KMS-11 (cell line): ENCODE measurements around the gene TCF7.

Source experiments
- H2AFZ ChIP-seq: fragments of 200-600 bp; sonication (generic); 2 replicates; pipeline ENCODE4 v1.6.1; 2016; ENCODE audit warnings: antibody characterized with exemption, mixed run types, low read depth
- H3K27ac ChIP-seq: fragments of 200-600 bp; sonication (generic); 2 replicates; pipeline ENCODE4 v1.6.1; 2016; ENCODE audit warnings: mild to moderate bottlenecking, mixed run types
- H3K27me3 ChIP-seq: fragments of 200-600 bp; sonication (generic); 2 replicates; pipeline ENCODE4 v1.6.1; 2017; ENCODE audit warnings: mild to moderate bottlenecking, low read depth, mixed run types, moderate library complexity; ENCODE audit not compliant: insufficient read depth
- H3K36me3 ChIP-seq: fragments of 200-600 bp; sonication (generic); 2 replicates; pipeline ENCODE4 v1.6.1; 2017; ENCODE audit warnings: mild to moderate bottlenecking, mixed run types; ENCODE audit not compliant: insufficient read depth
- H3K4me1 ChIP-seq: fragments of 200-600 bp; sonication (generic); 2 replicates; pipeline ENCODE4 v1.6.1; 2016; ENCODE audit warnings: mild to moderate bottlenecking, low read depth, mixed run types; ENCODE audit not compliant: poor library complexity, severe bottlenecking
- H3K4me2 ChIP-seq: fragments of 200-600 bp; sonication (generic); 2 replicates; pipeline ENCODE4 v1.7.0; 2016; ENCODE audit warnings: mild to moderate bottlenecking, mixed run types
- H3K4me3 ChIP-seq: fragments of 200-600 bp; sonication (generic); IDR thresholded peaks from 2 replicates; pipeline ENCODE4 v1.6.1; 2017; ENCODE audit warnings: low read depth, low read length, mixed read lengths; ENCODE audit not compliant: insufficient read depth
- H3K79me2 ChIP-seq: fragments of 200-600 bp; sonication (generic); 2 replicates; pipeline ENCODE4 v1.6.1; 2016; ENCODE audit warnings: low read depth, mixed run types; ENCODE audit not compliant: insufficient read depth
- H3K9ac ChIP-seq: fragments of 200-600 bp; sonication (generic); 2 replicates; pipeline ENCODE4 v1.6.1; 2016; ENCODE audit warnings: mild to moderate bottlenecking, mixed run types
- H4K20me1 ChIP-seq: fragments of 200-600 bp; sonication (generic); 2 replicates; pipeline ENCODE4 v1.6.1; 2016; ENCODE audit warnings: mild to moderate bottlenecking, mixed run types; ENCODE audit not compliant: insufficient read depth
- CTCF ChIP-seq: fragments of 200-600 bp; sonication (generic); conservative IDR thresholded peaks from 2 replicates; pipeline ENCODE4 v1.6.1; 2017; ENCODE audit warnings: low read depth, mild to moderate bottlenecking, antibody characterized with exemption, low read length, moderate library complexity, mixed read lengths

Gene TCF7

GRCh38 chr5:134129411-134130238 is 15.1 kb downstream of the TCF7 start:
- H2AFZ ChIP-seq, result no peak overlapping the region
- no peaks in the 10 kb centered on the region for H3K27me3 ChIP-seq
- peaks cover 29% of the 10 kb centered on the region for H3K4me1 ChIP-seq
- no peaks in the 10 kb centered on the region for H3K36me3 ChIP-seq
- H3K4me3 ChIP-seq, result no peak overlapping the region
- TF ChIP-seq CTCF, result no peak
- H3K27ac ChIP-seq, result no peak overlapping the region
- no peaks in the 10 kb centered on the region for H3K79me2 ChIP-seq
- H4K20me1 ChIP-seq, result peaks cover 14% of the 10 kb centered on the region; the same call in 1 of the 2 replicates
- no peak overlapping the region for H3K4me2 ChIP-seq
- no peak overlapping the region for H3K9ac ChIP-seq

GRCh38 chr5:134130239-134130945 is 15.9 kb downstream of the TCF7 start:
- no peak overlapping the region for H3K4me3 ChIP-seq
- no peak overlapping the region for H3K27ac ChIP-seq
- H3K4me2 ChIP-seq, result no peak overlapping the region
- no peaks in the 10 kb centered on the region for H3K79me2 ChIP-seq
- H3K9ac ChIP-seq, result no peak overlapping the region
- no peaks in the 10 kb centered on the region for H3K36me3 ChIP-seq
- no peak overlapping the region for H2AFZ ChIP-seq
- H3K27me3 ChIP-seq, result no peaks in the 10 kb centered on the region
- H4K20me1 ChIP-seq, result peaks cover 15% of the 10 kb centered on the region; the same call in 1 of the 2 replicates
- peaks cover 29% of the 10 kb centered on the region for H3K4me1 ChIP-seq
- no peak for TF ChIP-seq CTCF

- no peak overlapping the region for H2AFZ ChIP-seq
- no peaks in the 10 kb centered on the region for H3K79me2 ChIP-seq
- no peak overlapping the region for H3K4me2 ChIP-seq
- H3K4me3 ChIP-seq, result no peak overlapping the region
- H3K4me1 ChIP-seq, result peaks cover 29% of the 10 kb centered on the region
- peaks cover 19% of the 10 kb centered on the region for H4K20me1 ChIP-seq
- no peaks in the 10 kb centered on the region for H3K27me3 ChIP-seq
- no peak overlapping the region for H3K9ac ChIP-seq
- no peaks in the 10 kb centered on the region for H3K36me3 ChIP-seq
- H3K27ac ChIP-seq, result no peak overlapping the region
- no peak for TF ChIP-seq CTCF
Measured at GRCh38 chr5:134131165-134131564, 16.7 kb downstream of the TCF7 start.

- TF ChIP-seq CTCF, result no peak; the same call in 1 of the 2 replicates
- Histone ChIP-seq H3K36me3 (no peaks in the 10 kb centered on the region), H3K27ac (peak overlapping the region; percentile 47; the same call in 1 of the 2 replicates)
Measured at GRCh38 chr5:134131578-134132350, 17.3 kb downstream of the TCF7 start.

More at GRCh38 chr5:134131578-134132350, 17.3 kb downstream of the TCF7 start:
- Histone ChIP-seq H3K27me3 (no peaks in the 10 kb centered on the region), H4K20me1 (peaks cover 24% of the 10 kb centered on the region), H3K79me2 (no peaks in the 10 kb centered on the region), H3K4me2 (peak overlapping the region; percentile 67; the same call in 1 of the 2 replicates), H2AFZ (no peak overlapping the region), H3K9ac (peak overlapping the region; percentile 12; the same call in 1 of the 2 replicates), H3K4me3 (no peak overlapping the region), H3K4me1 (peaks cover 29% of the 10 kb centered on the region)
